Limb (tissue), 2 donors: Measurements from ENCODE around the gene GABBR1.
A peak's percentile ranks its signal among the peaks of the same experiment; 100 is the strongest.

Source experiments
- DNase-seq, 2 donors: peaks; one replicate each; pipeline ENCODE4 v3.0.0-alpha.2; 2016; ENCODE audit errors: extremely low spot score in 2 of 2

GABBR1 gene

GRCh38 chr6:29653452-29654038 is 20.6 kb upstream of the GABBR1 start:
- peak in 1 of 2 donors; percentile 85 for DNase-seq

- DNase-seq: no peak
Observed at GRCh38 chr6:29652198-29652584, 19.2 kb upstream of the GABBR1 start.

DNA sequence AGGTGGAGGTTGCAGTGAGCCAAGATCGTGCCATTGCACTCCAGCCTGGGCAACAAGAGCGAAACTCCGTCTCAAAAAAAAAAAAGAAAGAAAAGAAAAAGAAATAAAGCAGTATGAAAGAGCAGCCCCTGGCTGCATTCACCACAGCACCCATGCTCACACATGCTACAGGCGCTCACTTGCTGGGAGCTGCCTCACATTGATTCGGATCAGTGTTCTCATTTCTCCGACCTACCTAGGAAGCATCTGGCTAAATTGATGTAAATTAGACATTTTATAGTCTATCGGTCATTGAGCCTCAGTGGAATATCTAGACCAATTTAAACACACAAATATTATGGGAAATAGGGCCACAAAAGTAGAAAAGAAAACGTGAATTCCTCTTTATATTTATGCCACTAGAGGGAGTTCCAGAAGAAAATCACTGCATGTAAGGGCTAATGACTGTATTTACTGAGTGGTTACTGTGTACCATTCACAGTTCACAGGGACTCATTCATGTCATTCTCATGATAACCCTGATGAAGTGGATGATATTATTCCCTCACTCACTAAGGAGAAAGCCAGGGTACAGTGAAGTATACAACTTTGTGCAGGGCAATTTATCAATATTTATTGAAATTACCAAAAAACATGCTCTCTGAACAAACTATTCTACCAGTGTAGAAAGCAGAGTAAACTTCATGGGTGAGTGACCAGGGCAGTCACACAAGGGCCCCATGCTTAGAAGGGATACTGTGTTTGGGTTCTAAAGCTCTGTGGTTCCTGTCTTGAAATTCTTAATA is 18.6 kb upstream of the GABBR1 start:
- DNase-seq: no peak

DNA sequence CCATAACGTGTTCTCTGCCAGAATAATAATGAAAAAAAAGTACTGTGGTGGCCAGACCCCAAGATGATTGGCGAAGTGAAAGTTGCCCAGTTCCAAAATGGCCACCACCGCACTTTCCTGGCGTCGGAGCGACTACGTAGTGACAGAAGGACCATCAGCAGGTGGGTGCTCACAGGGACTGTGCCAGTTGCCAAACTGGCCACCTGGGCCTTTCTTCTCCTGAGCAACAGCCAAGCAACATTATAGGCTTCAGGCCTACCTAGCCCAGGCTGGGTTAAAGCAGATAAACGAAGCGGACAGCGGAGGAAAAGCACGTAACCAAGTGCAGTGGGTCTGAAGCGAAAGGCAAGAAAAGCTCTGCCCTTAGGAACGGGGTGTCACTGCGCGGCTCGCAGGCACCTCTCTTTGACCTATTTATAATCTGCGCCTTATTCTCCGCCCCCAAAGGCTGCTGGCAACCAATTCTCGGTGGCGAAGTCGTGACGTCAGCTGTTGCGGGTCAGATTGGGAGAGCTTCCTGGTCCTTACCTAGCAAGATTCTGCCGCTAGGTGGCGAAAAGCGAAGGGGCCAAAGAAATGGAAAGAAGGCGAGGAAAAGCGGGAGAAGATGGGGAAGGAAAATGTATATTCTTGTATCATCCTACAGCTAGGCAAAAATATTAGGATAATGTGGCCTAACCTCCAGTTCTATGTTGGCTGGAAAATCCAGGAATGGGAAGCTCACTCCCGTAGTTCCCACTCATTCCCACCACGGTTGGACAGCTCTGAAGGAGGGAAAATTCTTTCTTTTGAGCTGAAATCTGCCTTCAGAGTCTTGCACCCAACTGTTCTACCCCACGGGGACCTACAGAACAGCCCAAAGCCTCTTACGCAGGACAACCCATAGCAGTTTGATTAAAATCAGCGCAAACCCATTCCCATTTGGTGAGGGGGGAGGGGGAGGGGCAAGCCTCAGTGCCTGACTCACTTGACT is 17.0 kb upstream of the GABBR1 start:
- peak; percentile 96 to 97 for DNase-seq

GRCh38 chr6:29647927-29648642 is 15.1 kb upstream of the GABBR1 start:
- DNase-seq: no peak

- DNase-seq: no peak
Observed at GRCh38 chr6:29641430-29642148, 8.6 kb upstream of the GABBR1 start.

GRCh38 chr6:29637247-29637646 is 4.3 kb upstream of the GABBR1 start:
- no peak for DNase-seq

DNA sequence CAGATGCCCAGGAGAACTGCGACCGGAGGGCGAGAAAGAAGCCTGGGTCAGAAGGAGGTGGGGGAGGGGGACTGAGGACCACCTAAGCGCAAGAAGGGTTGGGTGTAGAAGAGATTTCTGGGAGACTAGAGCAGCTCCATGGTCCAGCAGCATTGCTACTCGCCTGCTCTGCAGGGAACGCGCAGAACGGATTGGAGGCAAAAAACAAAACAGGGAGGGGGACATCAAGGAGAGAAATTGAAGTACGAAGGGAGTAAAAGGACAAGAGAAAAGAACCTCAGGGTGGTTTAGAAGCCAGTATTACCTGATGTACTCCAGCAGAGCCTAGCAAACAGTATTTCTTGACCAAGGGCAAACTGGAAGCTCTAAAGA is 537 bp upstream of the GABBR1 start:
- DNase-seq: no peak

DNA sequence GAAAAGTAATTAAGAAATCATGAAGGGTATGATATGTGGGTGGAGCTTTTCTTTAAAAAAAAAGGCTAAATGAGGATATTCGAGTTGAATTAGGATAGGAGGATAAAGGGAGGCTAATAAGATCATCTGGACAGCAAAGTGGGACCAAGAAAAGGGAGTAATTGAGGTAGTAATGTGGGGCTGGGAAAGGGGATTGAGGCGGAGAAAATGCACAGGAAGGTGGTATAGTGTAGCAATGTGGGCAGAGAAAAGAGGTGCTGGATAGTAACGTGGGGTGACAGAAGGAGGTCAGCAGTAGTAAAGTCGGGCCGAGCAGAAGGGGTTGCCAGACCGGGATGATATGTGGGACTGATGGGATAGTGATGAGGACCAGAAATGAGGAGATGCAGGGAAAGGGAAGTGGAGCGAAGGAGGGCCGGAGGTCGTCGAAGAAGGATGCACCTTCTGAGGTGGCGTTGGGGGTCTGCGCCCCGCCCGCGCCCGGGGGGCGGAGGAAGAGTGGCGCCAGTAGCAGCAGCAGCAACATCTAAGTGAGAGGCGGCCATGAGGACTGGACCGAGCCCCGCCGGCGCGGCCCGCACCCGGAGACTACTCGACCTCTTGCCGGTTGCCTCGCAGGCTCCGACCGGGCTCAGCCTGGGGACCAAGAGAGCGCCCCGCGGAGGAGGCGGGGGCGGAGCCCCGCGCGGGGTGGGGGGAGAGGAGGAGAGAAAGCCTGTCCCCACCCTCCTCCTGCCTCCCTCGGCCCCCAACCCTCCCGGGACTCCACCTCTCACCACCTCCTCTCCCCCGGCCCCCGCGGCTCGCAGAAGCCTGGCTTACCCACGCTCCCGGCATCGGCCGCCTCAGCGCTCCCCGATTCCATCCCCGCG is 887 bp downstream of the GABBR1 start:
- DNase-seq: peak in 1 of 2 donors; percentile 83

GRCh38 chr6:29631209-29631810 is 1.7 kb downstream of the GABBR1 start:
- DNase-seq: no peak

GRCh38 chr6:29630315-29630714 is 2.7 kb downstream of the GABBR1 start:
- DNase-seq: no peak

DNA sequence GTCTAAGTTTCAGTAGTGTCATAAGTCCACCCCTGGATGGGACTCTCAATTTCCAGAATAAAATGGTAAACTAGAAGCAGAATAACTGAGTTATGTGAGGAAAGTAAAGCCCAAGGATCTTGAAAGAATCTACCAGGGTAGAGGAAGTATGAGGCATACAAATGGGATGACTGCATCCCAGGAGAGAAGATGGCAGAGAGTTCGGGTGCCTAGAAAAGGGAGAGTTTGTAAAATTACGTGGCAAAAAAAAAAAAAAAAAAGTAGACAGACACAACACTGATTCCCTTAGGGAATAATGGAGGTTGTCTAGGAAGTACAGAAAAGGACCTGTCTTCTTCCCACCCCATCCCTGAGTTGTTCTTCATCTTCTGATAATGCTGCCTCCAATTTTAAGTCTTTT is 3.4 kb downstream of the GABBR1 start:
- DNase-seq: no peak

DNA sequence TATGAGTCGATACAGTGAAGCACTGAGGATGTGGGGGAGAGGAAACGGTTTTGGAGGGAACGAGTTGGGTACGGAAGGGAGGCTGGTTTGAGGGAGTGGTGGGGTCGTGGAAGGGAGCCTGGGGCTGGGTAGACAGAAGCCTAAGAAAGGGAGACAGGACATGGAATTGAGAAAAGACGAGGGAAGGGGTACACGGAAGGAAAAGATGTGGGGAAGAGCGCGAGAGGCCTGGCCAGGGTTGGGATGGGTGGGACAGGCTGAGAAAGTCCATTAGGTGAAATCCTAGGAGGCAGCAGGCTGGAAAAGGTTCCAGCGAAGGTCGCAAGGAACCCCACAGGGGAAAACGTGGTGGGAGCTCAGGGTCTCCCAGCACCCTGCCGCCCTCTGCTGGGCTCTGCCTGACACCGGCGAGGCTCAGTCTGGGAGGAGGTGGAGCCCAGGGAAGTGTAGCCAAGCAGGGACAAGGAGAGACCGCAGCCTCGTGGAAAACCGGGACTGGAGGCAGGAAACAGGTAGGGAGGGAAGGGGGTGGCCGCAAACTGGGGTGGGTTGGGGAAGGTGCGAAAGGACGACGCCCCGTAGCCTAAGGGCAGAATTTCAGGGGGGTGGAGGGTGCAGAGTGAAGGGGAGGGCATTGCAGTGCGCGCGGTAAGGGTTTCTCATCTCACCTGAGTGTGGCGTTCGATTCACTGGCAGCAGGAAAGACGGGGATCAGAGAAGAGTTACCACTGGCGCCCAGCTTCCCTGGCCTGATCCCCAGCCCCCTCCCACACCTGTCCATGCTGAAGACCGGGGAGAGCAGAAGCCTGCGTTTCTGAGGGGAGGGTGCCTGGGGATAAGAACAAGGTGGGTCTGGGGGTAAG is 4.3 kb downstream of the GABBR1 start:
- DNase-seq: peak; percentile 77 to 87

GRCh38 chr6:29627755-29628418 is 5.1 kb downstream of the GABBR1 start:
- peak; percentile 85 to 89 for DNase-seq

DNA sequence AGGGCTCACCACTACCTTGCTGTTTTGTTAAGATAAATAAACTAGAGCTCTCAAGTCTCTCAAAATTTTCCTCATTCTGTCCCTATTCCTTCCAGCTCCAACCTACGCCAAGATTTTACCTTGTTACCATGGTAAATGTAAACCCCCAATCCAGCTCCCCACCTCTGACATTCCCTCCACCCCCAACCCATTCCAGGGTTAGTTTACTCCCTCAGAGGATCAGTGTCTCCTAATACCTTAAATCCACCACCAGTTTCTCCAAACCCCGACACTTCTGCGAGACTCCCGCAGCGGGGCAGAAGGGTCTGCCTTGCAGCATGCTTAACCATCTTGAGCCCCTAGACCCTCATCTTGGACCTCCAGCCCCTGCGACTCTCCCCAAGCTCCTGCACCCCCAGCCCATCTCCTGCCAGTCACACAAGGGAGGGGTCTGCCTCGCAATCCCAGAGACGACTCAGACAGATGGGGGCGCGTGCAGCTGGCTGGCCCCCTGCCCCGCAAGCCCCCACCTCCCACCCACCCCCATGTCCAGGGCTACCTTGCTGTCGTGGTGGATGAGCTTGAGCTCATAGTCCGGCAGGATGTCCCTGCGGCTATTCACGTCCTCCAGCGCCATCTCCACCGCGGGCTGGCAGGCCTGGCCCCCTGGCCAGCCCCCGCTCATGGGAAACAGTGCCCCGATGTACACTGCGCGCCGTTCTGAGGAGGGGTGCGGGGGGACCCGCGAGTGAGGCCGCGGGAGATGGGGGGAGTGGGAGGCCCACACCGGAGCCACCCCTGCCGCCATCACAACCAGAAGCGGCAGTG is 5.8 kb downstream of the GABBR1 start:
- DNase-seq: peak in 1 of 2 donors; percentile 52

- no peak for DNase-seq
Observed at GRCh38 chr6:29625337-29625930, 7.5 kb downstream of the GABBR1 start.

DNA sequence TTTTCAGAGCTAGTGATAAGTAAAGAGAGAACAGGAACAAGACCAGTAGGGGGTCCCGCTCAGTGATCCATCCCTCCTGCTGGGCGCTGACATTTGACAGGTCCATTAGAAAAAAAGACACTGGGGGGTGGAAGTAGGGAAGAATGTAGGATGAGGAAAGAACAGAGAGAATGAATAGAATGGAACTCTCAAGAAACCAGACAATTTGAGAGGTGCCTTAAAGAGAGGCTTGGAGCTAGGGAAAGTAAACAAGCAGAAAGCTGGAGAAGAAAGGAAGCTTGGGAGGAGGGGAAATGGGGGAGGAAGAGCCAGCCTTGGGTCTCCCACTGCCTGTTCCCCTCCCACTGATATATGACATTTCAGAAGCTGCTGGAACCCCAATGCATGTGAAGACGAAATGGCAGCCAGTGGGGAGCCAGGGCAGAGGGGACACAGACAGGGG is 8.4 kb downstream of the GABBR1 start:
- DNase-seq: no peak
